Right renal cortex interstitium (tissue), 3 donors: Measurements from ENCODE around the gene NBDY. TPM values are rescaled to one million over a fixed set of nuclear protein-coding genes. Genes with fewer than 3 reads are reported as not detected.
"Not testable (repeated sequence)": the region's sequence is repeated elsewhere in the genome, so short reads cannot be mapped to it uniquely, and the experiment has no call there.

Experiments
- DNase-seq, 3 donors: peaks; one replicate each; pipeline ENCODE4 v3.0.0-alpha.2; 2013; ENCODE audit warnings: low read depth in 3 of 3, low spot score in 2 of 3
- polyA plus RNA-seq, 3 donors: library from polyadenylated mRNA; unstranded; fragments of 120-200 nt; gene quantifications; one replicate each; pipeline ENCODE4 v1.2.1, GENCODE V29; 2013; ENCODE audit not compliant: insufficient read length in 3 of 3

Gene NBDY
- polyA plus RNA-seq, 3 donors: 104 to 108 (median 104) TPM

GRCh38 chrX:56798866-56799758 is 70.1 kb downstream of the NBDY start:
- DNase-seq: no peak

- no peak for DNase-seq
These were observed 71.3 kb downstream of the NBDY start for GRCh38 chrX:56800307-56800706.

- no peak for DNase-seq
These were observed 71.8 kb downstream of the NBDY start for GRCh38 chrX:56800801-56801200.

GRCh38 chrX:56802428-56802827 is 73.4 kb downstream of the NBDY start:
- DNase-seq: no peak

- DNase-seq: peak; percentile 3 to 24 (median 9)
These were observed 74.1 kb downstream of the NBDY start for GRCh38 chrX:56802921-56803849.

GRCh38 chrX:56803850-56804681 is 75.0 kb downstream of the NBDY start:
- no peak for DNase-seq

GRCh38 chrX:56804867-56805266 is 75.8 kb downstream of the NBDY start:
- no peak for DNase-seq

GRCh38 chrX:56805399-56805798 is 76.4 kb downstream of the NBDY start:
- no peak for DNase-seq

- DNase-seq: not testable (repeated sequence)
These were observed 77.1 kb downstream of the NBDY start for GRCh38 chrX:56806176-56806575.

- DNase-seq: no peak
These were observed 82.6 kb downstream of the NBDY start for GRCh38 chrX:56811599-56811998.

GRCh38 chrX:56812515-56813105 is 83.6 kb downstream of the NBDY start:
- DNase-seq: no peak

GRCh38 chrX:56813318-56813837 is 84.3 kb downstream of the NBDY start:
- DNase-seq: no peak

- no peak for DNase-seq
These were observed 88.1 kb downstream of the NBDY start for GRCh38 chrX:56817179-56817578.

GRCh38 chrX:56826020-56826419 is 97.0 kb downstream of the NBDY start:
- no peak for DNase-seq

- DNase-seq: no peak
These were observed 104.6 kb downstream of the NBDY start for GRCh38 chrX:56833626-56834025.

GRCh38 chrX:56853436-56853835 is 124.4 kb downstream of the NBDY start:
- no peak for DNase-seq

GRCh38 chrX:56857042-56857441 is 128.0 kb downstream of the NBDY start:
- DNase-seq: no peak

- DNase-seq: no peak
These were observed 131.8 kb downstream of the NBDY start for GRCh38 chrX:56860888-56861287.
